MCF 10A (cell line): ENCODE data around the gene ANKRD40. TPM values are rescaled to one million over a fixed set of nuclear protein-coding genes. Genes with fewer than 3 reads are reported as not detected.

Experiments
- BruUV-seq: library from RNA; stranded (reverse); fragments of 400-500 nt; replicated peaks from 2 replicates; lab custom pipeline; 2021; lab: Mats Ljungman, UMichigan
- CTCF ChIA-PET: fragments of 300-600 bp; sonication (Branson Sonifier 250); formaldehyde crosslinking; extraction: SDS; loops from one replicate; lab custom pipeline; 2021; ENCODE audit warnings: antibody characterized with exemption, inconsistent platforms; lab: Yijun Ruan, JAX
- POLR2A ChIA-PET: fragments of 300-600, 350-650 bp; sonication (Branson Sonifier 250); formaldehyde crosslinking; extraction: SDS; loops from one replicate; lab custom pipeline; 2020; ENCODE audit warnings: antibody characterized with exemption, inconsistent platforms; lab: Yijun Ruan, JAX
- DNase-seq: peaks from one replicate; pipeline ENCODE4 v3.0.0-alpha.2; 2018; ENCODE audit not compliant: unreplicated experiment
- H3K27ac Mint-ChIP-seq: one replicate; pipeline ENCODE4 v1.8.0; 2022; ENCODE audit warnings: mild to moderate bottlenecking, low read depth, mixed read lengths; ENCODE audit not compliant: unreplicated experiment
- H3K27me3 Mint-ChIP-seq: one replicate; pipeline ENCODE4 v1.8.0; 2022; ENCODE audit warnings: mixed read lengths; ENCODE audit not compliant: insufficient read depth, unreplicated experiment
- H3K36me3 Mint-ChIP-seq: one replicate; pipeline ENCODE4 v1.8.0; 2022; ENCODE audit warnings: mild to moderate bottlenecking, moderate library complexity, mixed read lengths; ENCODE audit not compliant: insufficient read depth, unreplicated experiment
- H3K4me1 Mint-ChIP-seq: one replicate; pipeline ENCODE4 v1.8.0; 2022; ENCODE audit warnings: mixed read lengths; ENCODE audit not compliant: insufficient read depth, unreplicated experiment
- H3K4me3 Mint-ChIP-seq: one replicate; pipeline ENCODE4 v1.8.0; 2022; ENCODE audit warnings: mild to moderate bottlenecking, moderate library complexity, mixed read lengths; ENCODE audit not compliant: unreplicated experiment
- H3K9me3 Mint-ChIP-seq: one replicate; pipeline ENCODE4 v1.8.0; 2022; ENCODE audit warnings: mixed read lengths; ENCODE audit not compliant: unreplicated experiment
- CTCF ChIP-seq: fragments of 200-600 bp; IDR thresholded peaks from one replicate; pipeline ENCODE4 v1.8.0; 2022; ENCODE audit warnings: antibody characterized with exemption, mild to moderate bottlenecking; ENCODE audit not compliant: unreplicated experiment
- intact Hi-C: fragments of 100-400 bp; cut with micrococcal nuclease; formaldehyde crosslinking; loops from 2 replicates; pipeline ENCODE4 v1.14.1; 2022
- total RNA-seq: library from RNA; stranded (reverse); gene quantifications from 2 replicates; pipeline ENCODE4 v1.2.3, GENCODE V29; 2022

The ANKRD40 gene
- total RNA-seq, 1 experiment from 2014 or later = 42.2 TPM

- Mint-ChIP-seq H3K4me1 (peaks cover 54% of the 10 kb centered on the region), H3K4me3 (no peak overlapping the region), H3K27ac (no peak overlapping the region), H3K36me3 (peaks cover 32% of the 10 kb centered on the region), H3K9me3 (no peaks in the 10 kb centered on the region), H3K27me3 (no peaks in the 10 kb centered on the region)
- intact Hi-C loops = no loop called here
- POLR2A ChIA-PET = interaction anchor here (1.1 to 1.4 kb wide), 2 partner anchors 16 to 27 kb away, joined by 3 read pairs; no protein-coding TSS in a partner anchor
- CTCF ChIA-PET = interaction anchor here (0.7 kb wide), 1 partner anchor 18 kb away, joined by 3 read pairs; no protein-coding TSS in a partner anchor
- no peak for TF ChIP-seq CTCF
- no TSS peak for BruUV-seq
- no peak for DNase-seq
Measured at GRCh38 chr17:50666316-50666715, 41.4 kb downstream of the ANKRD40 start.

- Mint-ChIP-seq H3K9me3 (no peaks in the 10 kb centered on the region), H3K4me3 (no peak overlapping the region), H3K27me3 (no peaks in the 10 kb centered on the region), H3K36me3 (peaks cover 33% of the 10 kb centered on the region), H3K27ac (no peak overlapping the region), H3K4me1 (peaks cover 54% of the 10 kb centered on the region)
- intact Hi-C loops = no loop called here
- ChIA-PET CTCF (interaction anchor here (0.7 kb wide), 2 partner anchors 18 to 49 kb away, joined by 3 to 4 read pairs; no protein-coding TSS in a partner anchor), POLR2A (interaction anchor here (1.1 to 1.4 kb wide), 2 partner anchors 15 to 27 kb away, joined by 3 read pairs; no protein-coding TSS in a partner anchor)
- no peak for DNase-seq
- TF ChIP-seq CTCF = no peak
- BruUV-seq = no TSS peak
Measured at GRCh38 chr17:50665838-50666237, 41.9 kb downstream of the ANKRD40 start.

GRCh38 chr17:50664788-50665458 is 42.8 kb downstream of the ANKRD40 start:
- no peaks in the 10 kb centered on the region for H3K9me3 Mint-ChIP-seq
- peaks cover 59% of the 10 kb centered on the region for H3K4me1 Mint-ChIP-seq
- CTCF ChIA-PET = interaction anchor here (1.5 kb wide), 1 partner anchor 34 kb away, joined by 3 read pairs; no protein-coding TSS in a partner anchor
- no peak for DNase-seq
- H3K27ac Mint-ChIP-seq = no peak overlapping the region
- H3K27me3 Mint-ChIP-seq = no peaks in the 10 kb centered on the region
- TF ChIP-seq CTCF = no peak
- BruUV-seq = no TSS peak
- intact Hi-C loops = no loop called here
- POLR2A ChIA-PET = interaction anchor here (1.4 kb wide), 1 partner anchor 14 kb away, joined by 3 read pairs; no protein-coding TSS in a partner anchor
- H3K36me3 Mint-ChIP-seq = peaks cover 40% of the 10 kb centered on the region
- H3K4me3 Mint-ChIP-seq = no peak overlapping the region

- intact Hi-C loops = no loop called here
- no peaks in the 10 kb centered on the region for H3K27me3 Mint-ChIP-seq
- ChIA-PET POLR2A (no interaction called here), CTCF (interaction anchor here (0.7 to 1.5 kb wide), 2 partner anchors 33 to 113 kb away, joined by 3 read pairs; no protein-coding TSS in a partner anchor)
- H3K9me3 Mint-ChIP-seq = no peaks in the 10 kb centered on the region
- no peak for DNase-seq
- H3K36me3 Mint-ChIP-seq = peaks cover 36% of the 10 kb centered on the region
- H3K4me1 Mint-ChIP-seq = peaks cover 57% of the 10 kb centered on the region
- no TSS peak for BruUV-seq
- H3K4me3 Mint-ChIP-seq = no peak overlapping the region
- H3K27ac Mint-ChIP-seq = no peak overlapping the region
- TF ChIP-seq CTCF = no peak
Measured at GRCh38 chr17:50663812-50664374, 43.8 kb downstream of the ANKRD40 start.
